Measurements from ENCODE around the gene CT45A8. TPM values are rescaled to one million over a fixed set of nuclear protein-coding genes. Genes with fewer than 3 reads are reported as not detected.
"Not testable (repeated sequence)": the region's sequence is repeated elsewhere in the genome, so short reads cannot be mapped to it uniquely, and the experiment has no call there.

Gene CT45A8
- total and polyA plus RNA-seq, 2 donors (not counting 1 experiment from before 2014, with no cell fraction given) = not detected

GRCh38 chrX:135888230-135888629 is 33.9 kb upstream of the CT45A8 start:
- H3K9me3 Mint-ChIP-seq (ENCODE audit: insufficient read depth); H3K4me2 ChIP-seq (replicated peaks; ENCODE audit: low read depth, low read length, poor library complexity, severe bottlenecking): not testable (repeated sequence)

GRCh38 chrX:135882741-135883140 is 28.4 kb upstream of the CT45A8 start:
- H2AFZ ChIP-seq (ENCODE audit: insufficient read depth, low read depth, low read length, poor library complexity, severe bottlenecking); H3K4me1 Mint-ChIP-seq; H3K9me3 Mint-ChIP-seq (ENCODE audit: insufficient read depth); H3K4me3 Mint-ChIP-seq; DNase-seq; H3K9ac ChIP-seq (ENCODE audit: low read length); H3K27ac Mint-ChIP-seq; H4K20me1 ChIP-seq (ENCODE audit: control insufficient read depth, insufficient read depth, low read length, poor library complexity, severe bottlenecking); H3K4me2 ChIP-seq (replicated peaks; ENCODE audit: low read depth, low read length, poor library complexity, severe bottlenecking); H3K27me3 Mint-ChIP-seq; POLR2A ChIA-PET; H3K27ac ChIP-seq (ENCODE audit: low read length in 2 of 2); H3K27me3 ChIP-seq (replicated peaks in 1 of 4; ENCODE audit: control extremely low read depth in 1 of 4, control insufficient read depth in 3 of 4, insufficient read depth in 4 of 4, low read length in 3 of 4); ATAC-seq (ENCODE audit: low read depth); H3K4me1 ChIP-seq (ENCODE audit: control insufficient read depth in 2 of 2, insufficient read depth in 2 of 2, low read length in 2 of 2); H3K9me3 ChIP-seq (ENCODE audit: control extremely low read depth in 1 of 3, control insufficient read depth in 2 of 3, insufficient read depth in 1 of 3, low read length in 2 of 3); H3K36me3 ChIP-seq (replicated peaks in 1 of 2; ENCODE audit: control extremely low read depth in 1 of 2, control insufficient read depth in 1 of 2, extremely low read depth in 1 of 2, insufficient read depth in 2 of 2, low read length in 1 of 2); H3K79me2 ChIP-seq (ENCODE audit: control insufficient read depth, insufficient read depth, low read length); intact Hi-C loops (cut with micrococcal nuclease); CTCF ChIA-PET; H3K4me3 ChIP-seq (ENCODE audit: control extremely low read depth in 1 of 5, extremely low read depth in 1 of 5, insufficient read depth in 1 of 5, low read depth in 2 of 5, low read length in 4 of 5): not testable (repeated sequence)
- no CpG with 5 or more reads among the region's 5 CpGs for WGBS (ENCODE audit: insufficient coverage)

More at GRCh38 chrX:135888230-135888629, 33.9 kb upstream of the CT45A8 start:
- POLR2A ChIA-PET; H3K4me3 ChIP-seq (ENCODE audit: control extremely low read depth in 1 of 5, extremely low read depth in 1 of 5, insufficient read depth in 1 of 5, low read depth in 2 of 5, low read length in 4 of 5); CTCF ChIA-PET; H3K4me1 ChIP-seq (ENCODE audit: control insufficient read depth in 2 of 2, insufficient read depth in 2 of 2, low read length in 2 of 2); H2AFZ ChIP-seq (ENCODE audit: insufficient read depth, low read depth, low read length, poor library complexity, severe bottlenecking); H3K27ac ChIP-seq (ENCODE audit: low read length in 2 of 2); H3K4me3 Mint-ChIP-seq; H3K4me1 Mint-ChIP-seq; H4K20me1 ChIP-seq (ENCODE audit: control insufficient read depth, insufficient read depth, low read length, poor library complexity, severe bottlenecking); DNase-seq; H3K27me3 ChIP-seq (replicated peaks in 1 of 4; ENCODE audit: control extremely low read depth in 1 of 4, control insufficient read depth in 3 of 4, insufficient read depth in 4 of 4, low read length in 3 of 4); H3K9ac ChIP-seq (ENCODE audit: low read length); ATAC-seq (ENCODE audit: low read depth); H3K27ac Mint-ChIP-seq; intact Hi-C loops (cut with micrococcal nuclease); H3K9me3 ChIP-seq (ENCODE audit: control extremely low read depth in 1 of 3, control insufficient read depth in 2 of 3, insufficient read depth in 1 of 3, low read length in 2 of 3); H3K27me3 Mint-ChIP-seq; H3K36me3 ChIP-seq (replicated peaks in 1 of 2; ENCODE audit: control extremely low read depth in 1 of 2, control insufficient read depth in 1 of 2, extremely low read depth in 1 of 2, insufficient read depth in 2 of 2, low read length in 1 of 2); H3K79me2 ChIP-seq (ENCODE audit: control insufficient read depth, insufficient read depth, low read length): not testable (repeated sequence)
- 94% methylated on average over 3 of the region's 18 CpGs for WGBS (ENCODE audit: insufficient coverage)

- intact Hi-C loops (cut with micrococcal nuclease); H3K4me1 Mint-ChIP-seq; H3K9me3 Mint-ChIP-seq (ENCODE audit: insufficient read depth); H3K36me3 ChIP-seq (replicated peaks in 1 of 2; ENCODE audit: control extremely low read depth in 1 of 2, control insufficient read depth in 1 of 2, extremely low read depth in 1 of 2, insufficient read depth in 2 of 2, low read length in 1 of 2); H3K4me2 ChIP-seq (replicated peaks; ENCODE audit: low read depth, low read length, poor library complexity, severe bottlenecking); H3K9ac ChIP-seq (ENCODE audit: low read length); DNase-seq; H3K27me3 Mint-ChIP-seq; CTCF ChIA-PET; H2AFZ ChIP-seq (ENCODE audit: insufficient read depth, low read depth, low read length, poor library complexity, severe bottlenecking); H3K79me2 ChIP-seq (ENCODE audit: control insufficient read depth, insufficient read depth, low read length); H3K4me1 ChIP-seq (ENCODE audit: control insufficient read depth in 2 of 2, insufficient read depth in 2 of 2, low read length in 2 of 2); H3K27ac Mint-ChIP-seq; H3K9me3 ChIP-seq (ENCODE audit: control extremely low read depth in 1 of 3, control insufficient read depth in 2 of 3, insufficient read depth in 1 of 3, low read length in 2 of 3); POLR2A ChIA-PET; H3K4me3 ChIP-seq (ENCODE audit: control extremely low read depth in 1 of 5, extremely low read depth in 1 of 5, insufficient read depth in 1 of 5, low read depth in 2 of 5, low read length in 4 of 5); ATAC-seq (ENCODE audit: low read depth); H3K27me3 ChIP-seq (replicated peaks in 1 of 4; ENCODE audit: control extremely low read depth in 1 of 4, control insufficient read depth in 3 of 4, insufficient read depth in 4 of 4, low read length in 3 of 4); H3K27ac ChIP-seq (ENCODE audit: low read length in 2 of 2); H4K20me1 ChIP-seq (ENCODE audit: control insufficient read depth, insufficient read depth, low read length, poor library complexity, severe bottlenecking); H3K4me3 Mint-ChIP-seq: not testable (repeated sequence)
- no CpG with 5 or more reads among the region's 17 CpGs for WGBS (ENCODE audit: insufficient coverage)
Measured at GRCh38 chrX:135871712-135872111, 17.4 kb upstream of the CT45A8 start, which contains the start of gene CT45A9. TSS of gene CT45A9 (minus strand) at chrX:135871812. CDS start at chrX:135868061, 3,751 bp downstream.

GRCh38 chrX:135837180-135837579 is 17.2 kb downstream of the CT45A8 start, which contains the start of gene CT45A7:
TSS of gene CT45A7 (minus strand) at chrX:135837280. CDS start at chrX:135833533, 3,747 bp downstream.
- WGBS (ENCODE audit: insufficient coverage) = no CpG with 5 or more reads among the region's 17 CpGs
- H3K27ac Mint-ChIP-seq; H3K4me3 Mint-ChIP-seq; CTCF ChIA-PET; H3K9me3 Mint-ChIP-seq (ENCODE audit: insufficient read depth); POLR2A ChIA-PET; DNase-seq; H3K4me1 Mint-ChIP-seq; H3K36me3 ChIP-seq (replicated peaks in 1 of 2; ENCODE audit: control extremely low read depth in 1 of 2, control insufficient read depth in 1 of 2, extremely low read depth in 1 of 2, insufficient read depth in 2 of 2, low read length in 1 of 2); H3K27ac ChIP-seq (ENCODE audit: low read length in 2 of 2); ATAC-seq (ENCODE audit: low read depth); H3K27me3 ChIP-seq (replicated peaks in 1 of 4; ENCODE audit: control extremely low read depth in 1 of 4, control insufficient read depth in 3 of 4, insufficient read depth in 4 of 4, low read length in 3 of 4); intact Hi-C loops (cut with micrococcal nuclease); H3K27me3 Mint-ChIP-seq; H3K4me2 ChIP-seq (replicated peaks; ENCODE audit: low read depth, low read length, poor library complexity, severe bottlenecking); H3K79me2 ChIP-seq (ENCODE audit: control insufficient read depth, insufficient read depth, low read length); H2AFZ ChIP-seq (ENCODE audit: insufficient read depth, low read depth, low read length, poor library complexity, severe bottlenecking); H4K20me1 ChIP-seq (ENCODE audit: control insufficient read depth, insufficient read depth, low read length, poor library complexity, severe bottlenecking); H3K9ac ChIP-seq (ENCODE audit: low read length); H3K9me3 ChIP-seq (ENCODE audit: control extremely low read depth in 1 of 3, control insufficient read depth in 2 of 3, insufficient read depth in 1 of 3, low read length in 2 of 3); H3K4me1 ChIP-seq (ENCODE audit: control insufficient read depth in 2 of 2, insufficient read depth in 2 of 2, low read length in 2 of 2); H3K4me3 ChIP-seq (ENCODE audit: control extremely low read depth in 1 of 5, extremely low read depth in 1 of 5, insufficient read depth in 1 of 5, low read depth in 2 of 5, low read length in 4 of 5): not testable (repeated sequence)
